ENCODE measurements around the gene KLF17. TPM values are rescaled to one million over a fixed set of nuclear protein-coding genes. Genes with fewer than 3 reads are reported as not detected.

Gene KLF17
- total RNA-seq = under 1 TPM; 0.16 to 0.33 TPM
- polyA plus RNA-seq = under 1 TPM; 0.13 to 0.15 TPM
- long read RNA-seq, donor 1, partial matches to known transcripts = 1 of 1 reads
- long read RNA-seq, donor 1, other reads (novel, unspliced or antisense) = 0 of 1 reads
- long read RNA-seq, donor 2 = 0 reads

- DNase-seq (no peak), ATAC-seq (ENCODE audit: low FRiP score) (no peak)
- Histone ChIP-seq H3K27ac (ENCODE audit: low read depth in 1 of 2, low read length in 2 of 2) (no peak within 1 kb of the TSS), H3K4me3 (ENCODE audit: low read length in 2 of 2) (no peak within 1 kb of the TSS), H3K27me3 (ENCODE audit: control insufficient read depth in 1 of 2, insufficient read depth in 2 of 2, low read length in 1 of 2) (no peaks in the 10 kb centered on the region), H3K36me3 (ENCODE audit: control insufficient read depth in 1 of 2, insufficient read depth in 2 of 2, low read length in 1 of 2) (no peaks in the 10 kb centered on the region), H3K9me3 (ENCODE audit: control insufficient read depth, low read length) (no peaks in the 10 kb centered on the region), H3K4me1 (ENCODE audit: control insufficient read depth in 1 of 2, insufficient read depth in 2 of 2, low read length in 2 of 2) (no peaks in the 10 kb centered on the region)
- intact Hi-C loops (cut with DNase I) = no loop called here
- 96 to 98% methylated on average over 23 to 25 of the region's 25 CpGs for WGBS, 2 donors
Measured at GRCh38 chr1:44118682-44119081, at the start of gene KLF17. Gene KLF17, plus strand, starts transcription at chr1:44118821. Its CDS starts 87 bp downstream, at chr1:44118908.

- H3K4me1 ChIP-seq (ENCODE audit: control insufficient read depth in 1 of 2, insufficient read depth in 2 of 2, low read length in 2 of 2) = peaks cover 0 to 3% of the 10 kb centered on the region in 2 donors
- H3K9me3 ChIP-seq (ENCODE audit: control insufficient read depth, low read length) = no peaks in the 10 kb centered on the region
- DNase-seq (no peak), ATAC-seq (ENCODE audit: low FRiP score) (no peak)
- WGBS, 2 donors = 84 to 87% methylated on average over 3 of the region's 3 CpGs
- H3K27ac ChIP-seq (ENCODE audit: low read depth in 1 of 2, low read length in 2 of 2) = no peak overlapping the region
- no peaks in the 10 kb centered on the region for H3K27me3 ChIP-seq (ENCODE audit: control insufficient read depth in 1 of 2, insufficient read depth in 2 of 2, low read length in 1 of 2)
- H3K4me3 ChIP-seq (ENCODE audit: low read length in 2 of 2) = no peak overlapping the region
- intact Hi-C loops (cut with DNase I) = no loop called here
- H3K36me3 ChIP-seq (ENCODE audit: control insufficient read depth in 1 of 2, insufficient read depth in 2 of 2, low read length in 1 of 2) = no peaks in the 10 kb centered on the region
Measured at GRCh38 chr1:44071461-44071860, 47.2 kb upstream of the KLF17 start.

- Histone ChIP-seq H3K27me3 (ENCODE audit: control insufficient read depth in 1 of 2, insufficient read depth in 2 of 2, low read length in 1 of 2) (no peaks in the 10 kb centered on the region), H3K9me3 (ENCODE audit: control insufficient read depth, low read length) (no peaks in the 10 kb centered on the region), H3K4me3 (ENCODE audit: low read length in 2 of 2) (no peak overlapping the region), H3K4me1 (ENCODE audit: control insufficient read depth in 1 of 2, insufficient read depth in 2 of 2, low read length in 2 of 2) (peaks cover 0 to 3% of the 10 kb centered on the region in 2 donors), H3K27ac (ENCODE audit: low read depth in 1 of 2, low read length in 2 of 2) (no peak overlapping the region), H3K36me3 (ENCODE audit: control insufficient read depth in 1 of 2, insufficient read depth in 2 of 2, low read length in 1 of 2) (no peaks in the 10 kb centered on the region)
- ATAC-seq (ENCODE audit: low FRiP score) (peak; percentile 14), DNase-seq (peak in 1 of 2 donors; percentile 63)
- intact Hi-C loops (cut with DNase I) = no loop called here
Measured at GRCh38 chr1:44072204-44072603, 46.4 kb upstream of the KLF17 start.

GRCh38 chr1:44072821-44073220 is 45.8 kb upstream of the KLF17 start:
- Histone ChIP-seq H3K27ac (ENCODE audit: low read depth in 1 of 2, low read length in 2 of 2) (no peak overlapping the region), H3K4me1 (ENCODE audit: control insufficient read depth in 1 of 2, insufficient read depth in 2 of 2, low read length in 2 of 2) (peaks cover 0 to 3% of the 10 kb centered on the region in 2 donors), H3K36me3 (ENCODE audit: control insufficient read depth in 1 of 2, insufficient read depth in 2 of 2, low read length in 1 of 2) (no peaks in the 10 kb centered on the region), H3K9me3 (ENCODE audit: control insufficient read depth, low read length) (no peaks in the 10 kb centered on the region), H3K4me3 (ENCODE audit: low read length in 2 of 2) (no peak overlapping the region), H3K27me3 (ENCODE audit: control insufficient read depth in 1 of 2, insufficient read depth in 2 of 2, low read length in 1 of 2) (no peaks in the 10 kb centered on the region)
- 95 to 98% methylated on average over 2 of the region's 2 CpGs for WGBS, 2 donors
- no peak for ATAC-seq (ENCODE audit: low FRiP score)
- intact Hi-C loops (cut with DNase I) = no loop called here
- DNase-seq = no peak

GRCh38 chr1:44073528-44073927 is 45.1 kb upstream of the KLF17 start:
- WGBS, 2 donors = 84 to 90% methylated on average over 2 of the region's 2 CpGs
- ATAC-seq (ENCODE audit: low FRiP score) = no peak
- Histone ChIP-seq H3K27me3 (ENCODE audit: control insufficient read depth in 1 of 2, insufficient read depth in 2 of 2, low read length in 1 of 2) (no peaks in the 10 kb centered on the region), H3K36me3 (ENCODE audit: control insufficient read depth in 1 of 2, insufficient read depth in 2 of 2, low read length in 1 of 2) (no peaks in the 10 kb centered on the region), H3K4me3 (ENCODE audit: low read length in 2 of 2) (no peak overlapping the region), H3K27ac (ENCODE audit: low read depth in 1 of 2, low read length in 2 of 2) (no peak overlapping the region), H3K9me3 (ENCODE audit: control insufficient read depth, low read length) (no peaks in the 10 kb centered on the region), H3K4me1 (ENCODE audit: control insufficient read depth in 1 of 2, insufficient read depth in 2 of 2, low read length in 2 of 2) (peaks cover 0 to 3% of the 10 kb centered on the region in 2 donors)
- intact Hi-C loops (cut with DNase I) = no loop called here
- DNase-seq = no peak

GRCh38 chr1:44074415-44074814 is 44.2 kb upstream of the KLF17 start:
- Histone ChIP-seq H3K27ac (ENCODE audit: low read depth in 1 of 2, low read length in 2 of 2) (peak overlapping the region in 1 of 2 donors; percentile 45), H3K27me3 (ENCODE audit: control insufficient read depth in 1 of 2, insufficient read depth in 2 of 2, low read length in 1 of 2) (no peaks in the 10 kb centered on the region), H3K36me3 (ENCODE audit: control insufficient read depth in 1 of 2, insufficient read depth in 2 of 2, low read length in 1 of 2) (no peaks in the 10 kb centered on the region), H3K4me3 (ENCODE audit: low read length in 2 of 2) (no peak overlapping the region), H3K9me3 (ENCODE audit: control insufficient read depth, low read length) (no peaks in the 10 kb centered on the region), H3K4me1 (ENCODE audit: control insufficient read depth in 1 of 2, insufficient read depth in 2 of 2, low read length in 2 of 2) (peaks cover 0 to 3% of the 10 kb centered on the region in 2 donors)
- WGBS, 2 donors = 4 to 10% methylated on average over 3 of the region's 3 CpGs
- DNase-seq (no peak), ATAC-seq (ENCODE audit: low FRiP score) (no peak)
- intact Hi-C loops (cut with DNase I) = no loop called here

- H3K27me3 ChIP-seq (ENCODE audit: control insufficient read depth in 1 of 2, insufficient read depth in 2 of 2, low read length in 1 of 2) = no peaks in the 10 kb centered on the region
- H3K27ac ChIP-seq (ENCODE audit: low read depth in 1 of 2, low read length in 2 of 2) = no peak overlapping the region
- DNase-seq = no peak
- H3K4me3 ChIP-seq (ENCODE audit: low read length in 2 of 2) = no peak overlapping the region
- intact Hi-C loops (cut with DNase I) = no loop called here
- 92 to 100% methylated on average over 1 of the region's 1 CpG for WGBS, 2 donors
- no peaks in the 10 kb centered on the region for H3K9me3 ChIP-seq (ENCODE audit: control insufficient read depth, low read length)
- H3K36me3 ChIP-seq (ENCODE audit: control insufficient read depth in 1 of 2, insufficient read depth in 2 of 2, low read length in 1 of 2) = no peaks in the 10 kb centered on the region
- no peak for ATAC-seq (ENCODE audit: low FRiP score)
- H3K4me1 ChIP-seq (ENCODE audit: control insufficient read depth in 1 of 2, insufficient read depth in 2 of 2, low read length in 2 of 2) = peaks cover 0 to 3% of the 10 kb centered on the region in 2 donors
Measured at GRCh38 chr1:44076066-44076465, 42.6 kb upstream of the KLF17 start.

- no peak overlapping the region for H3K4me3 ChIP-seq (ENCODE audit: low read length in 2 of 2)
- intact Hi-C loops (cut with DNase I) = no loop called here
- no peaks in the 10 kb centered on the region for H3K9me3 ChIP-seq (ENCODE audit: control insufficient read depth, low read length)
- ATAC-seq (ENCODE audit: low FRiP score) (no peak), DNase-seq (no peak)
- no peak overlapping the region for H3K27ac ChIP-seq (ENCODE audit: low read depth in 1 of 2, low read length in 2 of 2)
- H3K4me1 ChIP-seq (ENCODE audit: control insufficient read depth in 1 of 2, insufficient read depth in 2 of 2, low read length in 2 of 2) = peaks cover 0 to 3% of the 10 kb centered on the region in 2 donors
- WGBS, 2 donors = 95 to 96% methylated on average over 5 of the region's 5 CpGs
- H3K36me3 ChIP-seq (ENCODE audit: control insufficient read depth in 1 of 2, insufficient read depth in 2 of 2, low read length in 1 of 2) = no peaks in the 10 kb centered on the region
- no peaks in the 10 kb centered on the region for H3K27me3 ChIP-seq (ENCODE audit: control insufficient read depth in 1 of 2, insufficient read depth in 2 of 2, low read length in 1 of 2)
Measured at GRCh38 chr1:44077421-44077820, 41.2 kb upstream of the KLF17 start.

- Histone ChIP-seq H3K27ac (ENCODE audit: low read depth in 1 of 2, low read length in 2 of 2) (no peak overlapping the region), H3K36me3 (ENCODE audit: control insufficient read depth in 1 of 2, insufficient read depth in 2 of 2, low read length in 1 of 2) (no peaks in the 10 kb centered on the region), H3K9me3 (ENCODE audit: control insufficient read depth, low read length) (no peaks in the 10 kb centered on the region), H3K4me1 (ENCODE audit: control insufficient read depth in 1 of 2, insufficient read depth in 2 of 2, low read length in 2 of 2) (peaks cover 0 to 3% of the 10 kb centered on the region in 2 donors), H3K4me3 (ENCODE audit: low read length in 2 of 2) (no peak overlapping the region), H3K27me3 (ENCODE audit: control insufficient read depth in 1 of 2, insufficient read depth in 2 of 2, low read length in 1 of 2) (no peaks in the 10 kb centered on the region)
- ATAC-seq (ENCODE audit: low FRiP score) = no peak
- no peak for DNase-seq
- intact Hi-C loops (cut with DNase I) = no loop called here
- 63 to 65% methylated on average over 2 of the region's 2 CpGs for WGBS, 2 donors
Measured at GRCh38 chr1:44078104-44078503, 40.5 kb upstream of the KLF17 start.

All from aorta (tissue), 5 donors.